WERI-Rb-1 (cell line): Measurements from ENCODE around the gene CACNA1I.

ENCODE experiments used
- DNase-seq: peaks from one replicate; pipeline ENCODE4 v3.0.0-alpha.2; 2020
- H3K27ac ChIP-seq: fragments of 250-450 bp; sonication (Bioruptor Pico); 2 replicates; pipeline ENCODE4 v1.5.1; 2020; ENCODE audit warnings: mild to moderate bottlenecking, moderate library complexity
- H3K27me3 ChIP-seq: fragments of 250-450 bp; sonication (Bioruptor Pico); 2 replicates; pipeline ENCODE4 v1.5.1; 2021; ENCODE audit warnings: mild to moderate bottlenecking, low read depth, moderate library complexity; ENCODE audit not compliant: insufficient read depth, severe bottlenecking
- H3K36me3 ChIP-seq: fragments of 250-450 bp; sonication (Bioruptor Pico); 2 replicates; pipeline ENCODE4 v1.5.1; 2020; ENCODE audit warnings: mild to moderate bottlenecking, moderate library complexity
- H3K4me3 ChIP-seq: 2 replicates; pipeline ENCODE4 v1.5.1; 2011; ENCODE audit warnings: low read depth, mild to moderate bottlenecking, control low read depth, low read length
- H3K9me3 ChIP-seq: fragments of 250-450 bp; sonication (Bioruptor Pico); 2 replicates; pipeline ENCODE4 v1.5.1; 2021; ENCODE audit warnings: mild to moderate bottlenecking, moderate library complexity; ENCODE audit not compliant: severe bottlenecking
- TF ChIP-seq, protein P1 (sequence below): IDR thresholded peaks from 2 replicates; pipeline ENCODE4 v1.5.1; 2011; ENCODE audit warnings: low read depth, mild to moderate bottlenecking, control low read depth, inconsistent platforms, low read length

CACNA1I gene

GRCh38 chr22:39560127-39560526, 10.4 kb upstream of the CACNA1I start:
- H3K27me3 ChIP-seq = no peaks in the 10 kb centered on the region
- DNase-seq = no peak
- no peaks in the 10 kb centered on the region for H3K36me3 ChIP-seq
- H3K4me3 ChIP-seq = no peak overlapping the region
- TF ChIP-seq, protein P1, sequence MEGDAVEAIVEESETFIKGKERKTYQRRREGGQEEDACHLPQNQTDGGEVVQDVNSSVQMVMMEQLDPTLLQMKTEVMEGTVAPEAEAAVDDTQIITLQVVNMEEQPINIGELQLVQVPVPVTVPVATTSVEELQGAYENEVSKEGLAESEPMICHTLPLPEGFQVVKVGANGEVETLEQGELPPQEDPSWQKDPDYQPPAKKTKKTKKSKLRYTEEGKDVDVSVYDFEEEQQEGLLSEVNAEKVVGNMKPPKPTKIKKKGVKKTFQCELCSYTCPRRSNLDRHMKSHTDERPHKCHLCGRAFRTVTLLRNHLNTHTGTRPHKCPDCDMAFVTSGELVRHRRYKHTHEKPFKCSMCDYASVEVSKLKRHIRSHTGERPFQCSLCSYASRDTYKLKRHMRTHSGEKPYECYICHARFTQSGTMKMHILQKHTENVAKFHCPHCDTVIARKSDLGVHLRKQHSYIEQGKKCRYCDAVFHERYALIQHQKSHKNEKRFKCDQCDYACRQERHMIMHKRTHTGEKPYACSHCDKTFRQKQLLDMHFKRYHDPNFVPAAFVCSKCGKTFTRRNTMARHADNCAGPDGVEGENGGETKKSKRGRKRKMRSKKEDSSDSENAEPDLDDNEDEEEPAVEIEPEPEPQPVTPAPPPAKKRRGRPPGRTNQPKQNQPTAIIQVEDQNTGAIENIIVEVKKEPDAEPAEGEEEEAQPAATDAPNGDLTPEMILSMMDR = no peak
- H3K9me3 ChIP-seq = no peaks in the 10 kb centered on the region
- no peak overlapping the region for H3K27ac ChIP-seq

DNA sequence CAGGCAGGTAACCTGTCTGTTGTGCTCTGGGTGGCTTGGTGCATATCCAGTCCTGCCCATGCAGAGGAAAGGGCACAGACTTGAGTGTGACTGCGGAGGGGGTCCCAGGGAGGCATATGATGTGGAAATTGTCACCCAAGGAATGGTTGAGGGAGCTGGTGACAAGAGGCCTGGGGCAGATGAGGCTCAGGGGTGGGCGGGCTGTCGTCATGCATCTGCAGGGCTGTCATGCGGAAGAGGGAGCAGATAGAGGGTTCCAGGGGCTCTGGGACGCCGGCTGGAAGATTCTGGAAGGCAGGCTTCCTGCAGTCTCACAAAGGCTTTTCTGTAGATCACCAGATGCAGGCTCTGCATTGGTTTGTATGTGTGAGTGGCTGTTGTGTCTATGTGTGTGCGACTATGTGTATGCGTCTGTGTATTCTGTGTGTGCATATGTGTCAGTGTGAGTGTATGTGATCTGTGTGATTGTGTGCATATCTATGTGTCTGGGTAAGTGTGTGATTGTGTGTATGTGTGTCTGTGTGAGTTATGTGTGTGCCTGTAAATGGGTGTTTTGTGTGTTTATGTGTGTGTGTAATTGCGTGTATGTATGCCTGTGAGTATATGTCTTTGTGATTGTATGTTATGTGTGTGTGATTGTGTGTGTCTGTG, 7.6 kb upstream of the CACNA1I start:
- H3K4me3 ChIP-seq = no peak overlapping the region
- H3K27me3 ChIP-seq = no peaks in the 10 kb centered on the region
- TF ChIP-seq, protein P1 = no peak
- no peaks in the 10 kb centered on the region for H3K9me3 ChIP-seq
- DNase-seq = no peak
- H3K36me3 ChIP-seq = no peaks in the 10 kb centered on the region
- H3K27ac ChIP-seq = no peak overlapping the region

DNA sequence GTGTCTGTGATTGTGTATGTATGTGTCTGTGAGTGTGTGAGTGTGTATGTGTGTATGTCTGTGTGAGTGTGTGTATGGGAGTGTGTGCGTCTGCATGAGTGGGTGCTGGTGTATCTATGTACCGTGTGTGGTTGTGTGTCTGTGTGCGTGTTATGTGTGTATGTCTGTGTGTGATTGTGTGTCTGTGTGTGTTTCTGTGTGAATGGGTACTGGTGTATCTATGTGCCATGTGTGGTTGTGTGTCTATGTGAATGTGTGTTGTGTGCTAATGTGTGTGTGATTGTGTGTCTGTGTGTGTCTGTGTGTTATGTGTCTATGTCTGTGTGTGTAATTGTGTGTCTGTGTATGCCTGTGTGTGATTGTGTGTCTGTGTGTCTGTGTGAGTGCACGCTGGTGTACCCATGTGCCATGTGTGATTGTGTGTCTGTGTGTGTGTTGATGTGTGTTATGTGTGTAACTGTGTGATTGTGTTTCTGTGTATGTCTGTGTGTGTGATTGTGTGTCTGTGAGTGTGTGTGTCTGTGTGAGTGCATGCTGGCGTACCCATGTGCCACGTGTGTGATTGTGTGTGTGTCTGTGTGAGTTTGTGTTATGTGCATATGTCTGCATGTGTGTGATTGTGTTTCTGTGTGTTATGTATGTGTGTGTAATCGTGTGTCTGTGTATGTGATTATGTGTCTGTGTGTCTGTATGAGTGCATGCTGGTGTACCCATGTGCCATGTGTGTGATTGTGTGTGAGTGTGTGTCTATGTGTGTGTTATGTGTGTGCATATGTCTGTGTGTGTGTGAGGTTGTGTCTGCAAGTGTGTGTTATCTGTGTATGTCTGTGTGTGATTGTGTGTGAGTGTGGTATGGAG, 6.8 kb upstream of the CACNA1I start:
- H3K27ac ChIP-seq = no peak overlapping the region
- DNase-seq = no peak
- H3K4me3 ChIP-seq = no peak overlapping the region
- H3K9me3 ChIP-seq = no peaks in the 10 kb centered on the region
- no peaks in the 10 kb centered on the region for H3K36me3 ChIP-seq
- H3K27me3 ChIP-seq = no peaks in the 10 kb centered on the region
- TF ChIP-seq, protein P1 = no peak

- no peaks in the 10 kb centered on the region for H3K27me3 ChIP-seq
- no peak overlapping the region for H3K4me3 ChIP-seq
- no peaks in the 10 kb centered on the region for H3K36me3 ChIP-seq
- DNase-seq = no peak
- no peak overlapping the region for H3K27ac ChIP-seq
- TF ChIP-seq, protein P1 = no peak
- no peaks in the 10 kb centered on the region for H3K9me3 ChIP-seq
Observed at GRCh38 chr22:39565414-39565944, 5.1 kb upstream of the CACNA1I start.

DNA sequence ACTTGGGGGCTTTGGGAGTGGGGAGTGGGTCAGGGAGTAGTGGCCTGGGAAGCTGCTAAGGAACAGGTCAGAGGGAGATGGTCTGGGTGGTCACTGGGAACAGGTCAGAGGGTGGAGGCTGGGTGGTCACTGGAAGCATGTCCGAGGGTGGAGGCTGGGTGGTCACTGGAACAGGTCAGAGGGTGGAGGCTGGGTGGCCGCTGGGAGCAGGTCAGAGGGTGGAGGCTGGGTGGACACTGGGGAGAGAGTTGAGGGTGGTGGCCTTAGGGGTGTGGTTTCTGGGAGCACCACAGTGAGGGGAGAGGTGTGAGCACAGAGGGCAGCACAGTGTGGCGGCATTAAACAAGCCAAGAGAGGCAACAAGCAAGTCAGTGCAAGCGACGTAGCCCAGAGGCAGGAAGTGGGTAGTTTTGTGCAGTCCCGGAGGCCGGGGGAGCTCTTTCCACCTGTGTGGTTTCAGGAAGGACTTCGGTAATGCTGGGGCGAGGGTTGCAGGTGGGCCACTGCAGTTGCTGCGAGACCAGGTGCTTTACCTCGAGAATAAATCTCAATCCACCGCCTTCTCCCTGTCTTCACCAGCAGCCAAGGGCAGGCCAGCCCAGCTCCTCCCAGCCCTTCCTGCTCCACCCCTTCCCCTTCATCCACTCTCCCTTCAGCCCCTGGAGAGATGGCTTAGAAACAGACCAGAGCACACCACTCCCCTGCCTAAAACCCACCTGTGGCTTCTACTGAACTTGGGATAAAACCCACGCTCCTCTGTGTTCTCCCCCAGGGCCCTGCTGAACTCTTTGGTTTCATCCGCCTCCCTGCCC, 3.2 kb upstream of the CACNA1I start:
- no peak overlapping the region for H3K27ac ChIP-seq
- H3K4me3 ChIP-seq = no peak overlapping the region
- DNase-seq = no peak

More for the DNA sequence above, 3.2 kb upstream of the CACNA1I start:
- H3K9me3 ChIP-seq = no peaks in the 10 kb centered on the region
- no peaks in the 10 kb centered on the region for H3K36me3 ChIP-seq
- TF ChIP-seq, protein P1 = no peak
- H3K27me3 ChIP-seq = no peaks in the 10 kb centered on the region
